ENCODE measurements around the gene CD3D. TPM values are rescaled to one million over a fixed set of nuclear protein-coding genes. Genes with fewer than 3 reads are reported as not detected.
A peak's percentile ranks its signal among the peaks of the same experiment; 100 is the strongest.

CD3D gene
- total RNA-seq, 1 donor from 2014 or later = 13.8 TPM

- Histone ChIP-seq H3K27ac (no peak overlapping the region), H3K27me3 (no peaks in the 10 kb centered on the region), H3K4me3 (no peak overlapping the region), H3K4me1 (no peaks in the 10 kb centered on the region), H3K36me3 (no peaks in the 10 kb centered on the region), H3K9me3 (no peaks in the 10 kb centered on the region)
- intact Hi-C loops (cut with DNase I) = no loop called here
- TF ChIP-seq POLR2AphosphoS5 (IDR thresholded peaks at IDR 0.05; ENCODE audit: insufficient read depth in 1 of 2, low read depth in 1 of 2) (no peak), POLR2A (IDR thresholded peaks at IDR 0.05) (no peak), CTCF (IDR thresholded peaks at IDR 0.05) (no peak)
- DNase-seq (ENCODE audit: extremely low spot score in 2 of 2) = no peak
These were observed 2.1 kb downstream of the CD3D start for GRCh38 chr11:118340449-118340848.

- intact Hi-C loops (cut with DNase I) = no loop called here
- Histone ChIP-seq H3K4me1 (no peaks in the 10 kb centered on the region), H3K36me3 (no peaks in the 10 kb centered on the region), H3K27ac (no peak overlapping the region), H3K4me3 (no peak overlapping the region), H3K9me3 (no peaks in the 10 kb centered on the region), H3K27me3 (no peaks in the 10 kb centered on the region)
- TF ChIP-seq POLR2AphosphoS5 (IDR thresholded peaks at IDR 0.05; ENCODE audit: insufficient read depth in 1 of 2, low read depth in 1 of 2) = no peak
- no peak for TF ChIP-seq POLR2A (IDR thresholded peaks at IDR 0.05)
- TF ChIP-seq CTCF (IDR thresholded peaks at IDR 0.05) = no peak
- DNase-seq (ENCODE audit: extremely low spot score in 2 of 2) = peak in 1 of 2 donors; percentile 56
These were observed 3.1 kb downstream of the CD3D start for GRCh38 chr11:118339281-118339961.

GRCh38 chr11:118338637-118339061 is 3.9 kb downstream of the CD3D start:
- Histone ChIP-seq H3K27me3 (no peaks in the 10 kb centered on the region), H3K4me1 (no peaks in the 10 kb centered on the region), H3K27ac (no peak overlapping the region), H3K4me3 (no peak overlapping the region), H3K36me3 (no peaks in the 10 kb centered on the region), H3K9me3 (no peaks in the 10 kb centered on the region)
- no peak for TF ChIP-seq POLR2A (IDR thresholded peaks at IDR 0.05)
- peak in 1 of 2 donors; percentile 58 for TF ChIP-seq POLR2AphosphoS5 (IDR thresholded peaks at IDR 0.05; ENCODE audit: insufficient read depth in 1 of 2, low read depth in 1 of 2)
- TF ChIP-seq CTCF (IDR thresholded peaks at IDR 0.05) = no peak
- DNase-seq (ENCODE audit: extremely low spot score in 2 of 2) = peak in 1 of 2 donors; percentile 69
- intact Hi-C loops (cut with DNase I) = no loop called here

- no peaks in the 10 kb centered on the region for H3K9me3 ChIP-seq
- intact Hi-C loops (cut with DNase I) = no loop called here
- no peaks in the 10 kb centered on the region for H3K4me1 ChIP-seq
- H3K27me3 ChIP-seq = no peaks in the 10 kb centered on the region
- no peak overlapping the region for H3K27ac ChIP-seq
- DNase-seq (ENCODE audit: extremely low spot score in 2 of 2) = no peak
- H3K4me3 ChIP-seq = no peak overlapping the region
- TF ChIP-seq POLR2AphosphoS5 (IDR thresholded peaks at IDR 0.05; ENCODE audit: insufficient read depth in 1 of 2, low read depth in 1 of 2) = no peak
- no peak for TF ChIP-seq POLR2A (IDR thresholded peaks at IDR 0.05)
- no peak for TF ChIP-seq CTCF (IDR thresholded peaks at IDR 0.05)
- no peaks in the 10 kb centered on the region for H3K36me3 ChIP-seq
These were observed 7.8 kb downstream of the CD3D start for GRCh38 chr11:118334745-118335144.

GRCh38 chr11:118328745-118329144 is 13.8 kb downstream of the CD3D start:
- Histone ChIP-seq H3K9me3 (no peaks in the 10 kb centered on the region), H3K4me1 (no peaks in the 10 kb centered on the region), H3K36me3 (no peaks in the 10 kb centered on the region), H3K27me3 (no peaks in the 10 kb centered on the region), H3K27ac (no peak overlapping the region), H3K4me3 (no peak overlapping the region)
- TF ChIP-seq POLR2AphosphoS5 (IDR thresholded peaks at IDR 0.05; ENCODE audit: insufficient read depth in 1 of 2, low read depth in 1 of 2) (no peak), POLR2A (IDR thresholded peaks at IDR 0.05) (no peak), CTCF (IDR thresholded peaks at IDR 0.05) (no peak)
- no peak for DNase-seq (ENCODE audit: extremely low spot score in 2 of 2)
- intact Hi-C loops (cut with DNase I) = no loop called here
